GM12892 (cell line): ENCODE measurements around the gene RGS9.

ENCODE experiments used
- DNase-seq: peaks from one replicate; pipeline ENCODE4 v3.0.0; 2011; ENCODE audit not compliant: insufficient read length
- FAIRE-seq: peaks from 2 replicates; lab custom pipeline; 2011; peaks lifted over from hg19 to GRCh38; lab: Jason Lieb, UNC
- POLR2A ChIP-seq: IDR thresholded peaks from 2 replicates; pipeline ENCODE4 v1.6.1; 2011; ENCODE audit warnings: low read depth, low read length, control low read depth
- POLR2AphosphoS5 ChIP-seq: IDR thresholded peaks from 2 replicates; pipeline ENCODE4 v1.6.1; 2011; ENCODE audit warnings: low read depth, low read length, control low read depth
- TAF1 ChIP-seq: IDR thresholded peaks from 2 replicates; pipeline ENCODE4 v1.6.1; 2011; ENCODE audit warnings: low read depth, mild to moderate bottlenecking, control low read depth, low read length, borderline replicate concordance

The RGS9 gene

DNA sequence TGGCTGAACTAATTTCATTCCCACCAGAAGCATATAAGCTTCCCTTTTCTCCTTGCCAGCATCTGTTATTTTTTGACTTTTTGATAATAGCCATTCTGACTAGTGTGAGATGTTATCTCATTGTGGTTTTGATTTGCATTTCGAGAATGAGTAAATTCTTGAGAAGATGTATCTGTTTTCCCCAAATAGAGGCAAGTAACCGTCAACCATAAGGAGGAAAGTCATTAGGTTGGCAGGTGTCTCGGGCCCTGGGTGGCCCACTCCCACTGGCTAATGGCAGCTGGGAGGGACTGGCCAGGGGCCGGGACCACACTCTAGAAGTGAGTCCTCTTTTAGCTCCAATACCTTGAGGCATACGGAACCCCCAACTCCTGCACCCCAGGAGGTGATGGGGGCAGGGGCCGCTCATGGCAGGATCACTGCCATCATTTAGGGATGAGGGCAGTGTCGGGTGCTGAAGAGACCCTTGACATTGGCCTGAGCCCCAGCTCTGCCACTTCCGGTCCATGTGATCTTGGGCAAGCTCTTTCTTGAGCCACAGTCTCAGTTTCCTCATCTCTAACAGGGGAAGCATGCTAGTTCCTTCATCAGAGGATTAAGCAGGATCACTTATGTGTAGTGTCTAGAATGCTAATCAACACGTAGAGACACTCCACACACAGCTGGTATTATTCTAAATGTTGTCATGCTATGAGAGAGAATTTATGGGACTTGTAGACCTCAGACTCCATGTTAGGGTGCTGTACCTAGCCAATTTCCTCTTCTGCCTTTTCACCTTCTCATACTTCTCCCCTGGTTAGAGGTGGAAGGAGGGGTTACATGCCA lies 44.3 kb downstream of the RGS9 start:
- TF ChIP-seq TAF1 = peak; percentile 30; the same call in 1 of the 2 replicates
- peak; percentile 59; the same call in 1 of the 2 replicates for TF ChIP-seq POLR2A
- peak; percentile 57 for TF ChIP-seq POLR2AphosphoS5
- DNase-seq (peak; percentile 49), FAIRE-seq (no peak)

DNA sequence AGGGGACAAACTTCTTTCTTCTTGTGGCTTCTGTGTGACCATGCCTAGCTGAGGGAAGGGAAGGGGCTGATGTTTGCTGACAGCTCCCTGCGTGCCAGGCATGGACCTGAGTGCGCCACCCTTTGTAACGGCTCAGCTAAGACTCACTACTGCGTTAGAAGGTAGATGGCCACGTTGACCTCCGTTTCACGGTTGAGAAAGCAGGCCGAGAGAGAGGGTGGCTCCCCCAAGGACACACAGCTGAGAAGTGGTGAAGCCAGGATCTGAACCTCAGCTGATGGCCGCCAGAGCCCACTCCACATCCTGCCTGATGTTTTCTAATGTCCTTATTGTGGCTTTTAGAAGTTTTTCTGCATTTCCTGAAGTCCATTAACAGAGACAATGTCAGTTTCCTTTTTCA lies 45.1 kb downstream of the RGS9 start:
- peak; percentile 99 for FAIRE-seq
- TF ChIP-seq POLR2AphosphoS5 = peak; percentile 62; the same call in 1 of the 2 replicates
- peak; percentile 64; the same call in 1 of the 2 replicates for TF ChIP-seq POLR2A
- 0 out of 2 replicates have a peak, but pooled peaks have one; percentile 9 for TF ChIP-seq TAF1

DNA sequence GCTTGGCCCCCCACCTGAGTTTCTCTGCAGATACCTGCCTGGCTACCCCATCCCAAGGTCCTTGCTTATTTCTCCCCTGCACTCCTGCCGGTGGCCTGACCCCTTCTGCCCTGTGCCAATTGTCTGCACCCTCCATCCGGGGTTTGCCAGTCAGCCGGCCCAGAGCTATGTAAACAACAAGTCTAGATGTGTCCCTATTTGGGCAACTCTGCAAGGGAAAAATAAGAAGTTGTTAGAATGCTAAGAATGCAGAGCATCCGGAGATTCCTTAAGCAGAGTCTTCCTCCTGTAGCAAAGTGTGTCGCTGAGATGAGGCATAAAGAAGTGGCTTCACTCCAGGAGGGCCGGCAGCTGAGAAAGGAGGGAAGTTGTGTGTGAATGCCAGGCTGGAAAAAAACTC lies 46.6 kb downstream of the RGS9 start:
- DNase-seq (no peak), FAIRE-seq (peak; percentile 36)
- no peak for TF ChIP-seq TAF1
- no peak for TF ChIP-seq POLR2A
- no peak for TF ChIP-seq POLR2AphosphoS5

More for the DNA sequence above, 45.1 kb downstream of the RGS9 start:
- peak; percentile 33 for DNase-seq

DNA sequence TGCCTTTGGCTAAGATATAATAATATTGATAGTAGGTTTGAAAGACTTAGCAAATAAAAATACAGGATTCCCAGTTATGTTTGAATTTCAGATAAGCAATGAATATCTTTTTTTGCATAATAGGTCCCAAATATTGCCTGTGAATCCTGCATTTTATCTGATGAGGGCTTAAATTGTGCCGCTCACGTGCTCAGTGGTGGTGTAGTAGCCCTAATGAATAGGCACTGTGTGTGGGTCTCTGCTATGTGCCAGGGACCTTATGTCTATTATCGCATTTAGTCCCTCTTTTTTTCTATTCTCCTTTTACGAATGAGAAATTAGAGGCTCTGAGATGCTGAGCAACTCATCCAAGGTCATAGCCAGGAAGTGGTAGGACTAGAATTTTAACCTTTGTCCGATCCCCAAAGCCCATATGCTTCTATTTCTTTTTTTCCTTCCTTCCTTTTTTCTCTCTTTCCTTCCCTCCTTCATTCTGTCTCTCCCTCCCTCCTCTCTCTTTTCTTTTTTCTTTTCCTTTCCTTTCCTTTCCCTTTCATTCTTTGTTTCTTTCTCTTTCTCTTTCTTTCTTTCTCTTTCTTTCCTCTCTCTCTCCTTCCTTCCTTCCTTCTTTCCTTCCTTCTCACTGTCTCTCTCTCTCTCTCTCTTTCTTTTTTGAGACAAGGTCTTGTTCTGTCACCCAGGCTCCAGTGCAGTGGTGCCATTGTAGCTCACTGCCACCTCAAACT lies 47.2 kb downstream of the RGS9 start:
- TF ChIP-seq TAF1 (no peak), POLR2AphosphoS5 (no peak), POLR2A (no peak)
- DNase-seq = no peak
- no peak for FAIRE-seq

DNA sequence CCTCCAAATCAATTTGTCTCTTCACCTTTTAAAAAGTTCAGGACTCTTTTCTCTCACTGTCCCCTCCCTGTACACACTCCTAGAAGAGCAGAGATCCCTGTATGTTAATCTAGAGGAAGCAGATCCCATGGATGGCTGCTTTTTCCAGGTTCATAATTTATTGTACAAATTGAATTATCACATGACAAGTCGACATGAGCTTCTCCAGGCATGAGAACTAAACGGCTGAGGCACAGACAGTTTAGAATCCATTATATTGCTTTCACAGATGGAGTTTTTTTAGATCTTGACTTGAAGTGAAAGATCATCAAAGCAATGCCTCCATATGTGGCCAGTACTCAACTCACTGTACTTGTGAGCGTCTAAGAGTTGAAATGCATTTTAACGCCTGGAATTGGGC lies 47.9 kb downstream of the RGS9 start:
- no peak for TF ChIP-seq POLR2A
- TF ChIP-seq POLR2AphosphoS5 = no peak
- TF ChIP-seq TAF1 = no peak
- DNase-seq (no peak), FAIRE-seq (no peak)

DNA sequence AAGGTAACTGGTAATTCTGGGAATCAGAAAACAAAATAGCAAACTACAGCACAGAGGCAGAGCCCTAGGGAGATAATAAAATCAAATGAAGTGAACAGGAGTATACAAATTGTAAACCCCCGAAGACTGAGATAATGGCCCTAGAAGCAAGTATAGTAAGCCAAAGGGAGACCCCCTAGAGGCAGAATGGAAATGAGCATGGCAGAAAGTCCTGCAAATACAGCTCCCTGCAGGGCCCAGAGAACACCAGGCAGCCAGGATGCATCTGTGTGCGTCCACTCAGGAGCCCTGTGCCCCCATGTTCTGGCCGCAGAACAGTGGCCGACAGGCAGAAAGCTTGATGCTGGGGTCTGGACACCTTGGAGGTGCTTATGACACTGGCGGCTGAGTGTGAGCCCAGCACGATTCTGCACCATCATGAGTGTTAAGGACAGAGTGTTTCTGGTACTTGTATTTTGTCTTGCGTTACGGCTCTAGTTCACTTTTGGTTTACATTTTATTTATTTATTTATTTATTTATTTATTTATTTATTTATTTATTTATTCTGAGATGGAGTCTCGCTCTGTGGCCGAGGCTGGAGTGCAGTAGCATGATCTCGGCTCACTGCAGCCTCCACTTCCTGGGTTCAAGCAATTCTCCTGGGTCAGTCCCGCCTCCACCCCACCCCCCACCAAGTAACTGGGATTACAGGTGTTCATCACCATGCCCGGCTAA lies 48.7 kb downstream of the RGS9 start:
- TF ChIP-seq TAF1 = no peak
- no peak for TF ChIP-seq POLR2A
- no peak for TF ChIP-seq POLR2AphosphoS5
- DNase-seq = no peak
- no peak for FAIRE-seq

DNA sequence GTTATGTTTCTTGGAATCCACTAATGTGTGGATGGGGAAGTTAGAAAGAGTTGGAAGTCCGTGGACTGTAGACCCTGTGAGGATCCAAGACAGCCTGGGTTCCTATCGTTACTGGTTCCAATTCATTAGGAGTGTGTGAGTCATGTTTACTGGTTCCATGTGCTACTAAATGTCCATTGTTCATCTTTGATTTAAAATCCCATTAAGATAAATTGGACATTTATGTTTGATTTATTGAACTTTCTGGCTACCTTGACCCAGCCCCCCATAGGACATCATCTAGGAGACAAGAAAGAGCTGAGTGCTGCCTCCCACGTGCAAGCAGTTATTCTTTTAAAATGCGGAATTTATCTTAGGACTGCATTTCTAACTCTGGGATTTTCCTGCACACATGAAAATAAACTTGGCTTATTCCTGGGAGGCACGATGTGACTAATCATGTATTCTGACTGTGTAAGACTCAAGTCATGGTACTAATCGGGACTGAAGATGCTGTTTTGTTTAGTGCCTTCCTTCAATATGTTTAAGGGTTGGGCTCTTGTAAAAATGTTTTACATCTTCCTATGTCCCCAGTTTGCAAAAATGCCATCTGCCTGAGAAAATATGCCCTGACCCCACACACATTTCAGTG lies 53.4 kb downstream of the RGS9 start:
- no peak for DNase-seq
- FAIRE-seq = no peak
- TF ChIP-seq TAF1 (no peak), POLR2A (no peak), POLR2AphosphoS5 (no peak)

DNA sequence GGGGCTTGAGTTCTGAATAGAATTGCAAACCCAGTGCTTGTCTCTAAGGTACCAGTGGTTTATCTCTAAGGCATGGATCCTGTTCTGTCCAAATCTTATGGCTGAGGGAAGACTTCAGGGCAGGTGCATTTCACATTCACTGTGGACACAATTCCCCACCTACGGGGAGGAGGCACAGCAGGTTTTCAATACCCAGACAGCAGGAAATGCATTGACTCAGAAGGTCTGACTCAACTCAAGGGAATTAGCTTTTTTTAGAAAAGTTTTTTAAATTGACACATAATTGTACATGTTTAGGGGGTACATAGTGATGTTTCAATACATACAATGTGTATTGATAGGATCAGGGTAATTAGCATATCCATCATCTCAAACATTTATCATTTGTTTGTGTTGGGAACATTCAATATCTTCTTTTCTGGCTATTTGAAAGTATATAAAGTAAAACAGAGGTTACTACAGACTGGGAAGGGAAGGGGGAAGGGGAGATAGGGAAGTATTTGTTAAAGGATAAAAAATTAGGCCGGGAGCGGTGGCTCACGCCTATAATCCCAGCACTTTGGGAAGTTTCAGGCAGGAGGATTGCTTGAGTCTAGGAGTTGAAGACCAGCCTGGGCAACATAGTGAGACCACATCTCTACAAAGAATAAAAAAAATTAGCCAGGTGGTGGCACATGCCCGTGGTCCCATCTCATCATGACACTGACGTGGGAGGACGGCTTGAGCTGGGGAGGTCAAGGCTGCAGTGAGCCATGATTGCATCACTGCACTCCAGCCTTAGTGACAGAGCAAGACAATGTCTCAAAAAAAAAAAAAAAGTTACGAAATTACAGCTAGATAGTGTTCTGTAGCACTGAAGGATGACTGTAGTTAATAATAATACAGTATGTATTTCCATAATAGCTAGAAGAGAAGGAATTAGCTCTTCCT lies 54.9 kb downstream of the RGS9 start:
- no peak for TF ChIP-seq POLR2AphosphoS5
- no peak for TF ChIP-seq POLR2A
- TF ChIP-seq TAF1 = no peak

DNA sequence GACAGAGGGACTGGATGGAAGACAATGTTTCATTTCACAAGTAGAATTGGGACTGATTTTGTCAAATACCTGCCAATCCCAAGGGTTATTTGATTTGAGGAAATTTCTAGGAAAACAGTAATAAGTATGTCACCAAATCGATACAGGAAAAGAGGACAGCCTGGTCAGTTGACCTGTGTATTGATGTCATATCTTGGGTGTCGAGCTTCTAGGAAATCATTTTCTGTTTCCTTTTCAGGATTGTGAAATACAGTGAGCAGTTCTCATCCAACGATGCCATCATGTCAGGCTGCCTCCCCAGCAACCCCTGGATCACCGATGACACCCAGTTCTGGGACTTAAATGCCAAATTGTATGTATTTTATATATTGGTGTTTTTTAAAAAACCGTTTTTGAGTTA lies 56.1 kb downstream of the RGS9 start:
- TF ChIP-seq POLR2AphosphoS5 (no peak), POLR2A (no peak)
- FAIRE-seq = no peak
- DNase-seq = no peak

More for the DNA sequence above, 54.9 kb downstream of the RGS9 start:
- FAIRE-seq (no peak), DNase-seq (no peak)

DNA sequence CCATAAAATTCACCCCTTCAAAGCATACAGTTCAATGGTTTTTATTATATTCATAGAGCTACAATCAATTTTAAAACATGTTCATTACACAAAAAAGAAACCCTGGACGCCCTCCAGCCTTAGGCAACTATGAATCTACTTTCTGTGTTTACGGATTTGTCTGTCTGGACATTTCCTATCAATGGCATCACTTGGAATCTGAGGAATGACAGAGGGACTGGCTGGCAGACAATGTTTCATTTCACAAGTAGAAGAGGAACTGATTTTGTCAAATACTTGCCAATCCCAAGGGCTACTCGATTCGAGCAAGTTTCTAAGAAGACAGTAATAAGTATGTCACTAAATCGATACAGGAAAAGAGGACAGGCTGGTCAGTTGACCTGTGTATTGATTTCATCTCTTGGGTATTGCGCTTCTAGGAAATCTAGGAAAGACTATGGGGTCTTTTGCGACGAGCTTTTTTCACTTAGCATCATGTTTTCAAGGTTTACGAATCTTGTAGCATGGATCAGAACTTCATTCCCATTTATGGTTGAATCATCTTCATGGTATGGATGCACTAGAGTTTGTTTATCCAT lies 56.6 kb downstream of the RGS9 start:
- DNase-seq (no peak), FAIRE-seq (no peak)
- TF ChIP-seq POLR2AphosphoS5 (no peak), POLR2A (no peak), TAF1 (no peak)
